ENCODE data around the gene DPH7. TPM values are rescaled to one million over a fixed set of nuclear protein-coding genes. Genes with fewer than 3 reads are reported as not detected.
A peak's percentile ranks its signal among the peaks of the same experiment; 100 is the strongest.

DPH7 gene
- total and polyA plus RNA-seq, 2 of the 8 experiments (the other 6 are each of a cell fraction or from before 2014, with no cell fraction given): 44.6 to 45.5 TPM

DNA sequence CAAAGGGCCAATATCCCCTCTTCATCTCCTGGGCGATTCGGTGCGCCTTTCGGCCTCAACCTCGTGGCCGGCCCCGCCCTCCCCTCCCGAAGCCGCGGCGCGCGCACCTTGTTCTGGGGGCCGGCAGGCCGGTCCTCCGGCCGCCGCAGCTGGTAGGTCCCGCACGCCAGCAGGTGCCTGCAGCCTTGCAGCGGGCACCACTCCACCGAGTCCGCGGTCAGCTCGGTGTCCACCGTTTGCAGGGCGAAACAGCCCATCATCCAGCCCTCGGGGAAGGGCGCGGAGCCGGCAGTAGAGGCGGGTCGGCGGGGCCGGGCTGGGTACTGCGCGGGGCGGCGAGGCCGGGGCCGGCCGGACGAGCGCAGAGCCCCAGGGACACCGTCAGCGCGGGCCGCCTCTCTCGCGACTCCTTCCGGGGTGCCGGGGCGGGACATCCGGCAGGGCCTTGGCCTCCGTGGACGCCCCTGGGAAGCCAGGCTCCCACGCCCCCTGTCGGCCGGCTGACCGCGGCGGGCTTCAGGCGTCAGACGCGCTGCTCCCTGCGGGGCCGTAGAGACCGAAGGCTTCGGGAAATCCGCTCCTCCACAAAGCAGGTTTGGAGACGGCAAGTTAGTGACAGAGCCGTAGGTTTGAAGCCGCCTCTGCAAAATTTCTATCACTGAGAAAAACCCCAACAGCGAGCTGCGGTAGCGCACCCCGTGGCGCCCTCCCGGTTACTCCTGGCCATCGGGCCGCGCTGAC lies at the start of gene DPH7 (continued):
- TF ChIP-seq, protein P1, sequence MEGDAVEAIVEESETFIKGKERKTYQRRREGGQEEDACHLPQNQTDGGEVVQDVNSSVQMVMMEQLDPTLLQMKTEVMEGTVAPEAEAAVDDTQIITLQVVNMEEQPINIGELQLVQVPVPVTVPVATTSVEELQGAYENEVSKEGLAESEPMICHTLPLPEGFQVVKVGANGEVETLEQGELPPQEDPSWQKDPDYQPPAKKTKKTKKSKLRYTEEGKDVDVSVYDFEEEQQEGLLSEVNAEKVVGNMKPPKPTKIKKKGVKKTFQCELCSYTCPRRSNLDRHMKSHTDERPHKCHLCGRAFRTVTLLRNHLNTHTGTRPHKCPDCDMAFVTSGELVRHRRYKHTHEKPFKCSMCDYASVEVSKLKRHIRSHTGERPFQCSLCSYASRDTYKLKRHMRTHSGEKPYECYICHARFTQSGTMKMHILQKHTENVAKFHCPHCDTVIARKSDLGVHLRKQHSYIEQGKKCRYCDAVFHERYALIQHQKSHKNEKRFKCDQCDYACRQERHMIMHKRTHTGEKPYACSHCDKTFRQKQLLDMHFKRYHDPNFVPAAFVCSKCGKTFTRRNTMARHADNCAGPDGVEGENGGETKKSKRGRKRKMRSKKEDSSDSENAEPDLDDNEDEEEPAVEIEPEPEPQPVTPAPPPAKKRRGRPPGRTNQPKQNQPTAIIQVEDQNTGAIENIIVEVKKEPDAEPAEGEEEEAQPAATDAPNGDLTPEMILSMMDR (IDR thresholded peaks at IDR 0.05; ENCODE audit: control extremely low read depth in 1 of 3, insufficient read depth in 1 of 3, low read depth in 1 of 3, low read length in 3 of 3): peak in 2 of 3 experiments; percentile 87 to 92; a peak in 3 of 4 replicates
- no peak for TF ChIP-seq USF2 (IDR thresholded peaks at IDR 0.05; ENCODE audit: low read length)
- TF ChIP-seq KDM1A (IDR thresholded peaks at IDR 0.05; ENCODE audit: borderline replicate concordance, low read length): no peak
- no peak for TF ChIP-seq CHD1 (IDR thresholded peaks at IDR 0.05; ENCODE audit: low read depth, low read length)
- no peak for TF ChIP-seq SUZ12 (IDR thresholded peaks at IDR 0.05; ENCODE audit: low read length)
- no peak for TF ChIP-seq NRF1 (IDR thresholded peaks at IDR 0.05; ENCODE audit: low read depth, low read length)
